ENCODE data around the gene CCDC182.

Gene CCDC182

DNA sequence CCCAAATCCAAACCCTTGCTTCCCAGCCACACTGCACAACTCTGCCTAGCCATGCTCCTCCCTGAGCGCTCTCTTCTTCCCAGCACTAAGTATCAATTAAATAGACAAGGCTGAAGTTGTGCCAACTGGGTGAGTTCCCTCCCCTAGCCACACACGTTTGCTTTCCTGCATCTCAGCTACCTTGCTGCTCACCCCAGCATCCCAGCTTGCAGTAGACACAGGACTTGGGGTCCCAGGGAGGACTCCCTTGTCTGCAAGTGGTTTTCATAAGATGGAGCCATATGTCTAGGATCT is 4.9 kb downstream of the CCDC182 start:
- Histone ChIP-seq H3K9ac (no peak overlapping the region), H3K4me2 (no peak overlapping the region), H4K20me1 (ENCODE audit: insufficient read depth) (no peaks in the 10 kb centered on the region), H3K4me3 (IDR thresholded peaks at IDR 0.05; ENCODE audit: insufficient read depth, low read depth, low read length) (no peak overlapping the region), H2AFZ (ENCODE audit: low read depth) (peak overlapping the region; percentile 5; the same call in 1 of the 2 replicates), H3K27me3 (ENCODE audit: insufficient read depth, low read depth) (no peaks in the 10 kb centered on the region), H3K36me3 (ENCODE audit: insufficient read depth) (no peaks in the 10 kb centered on the region), H3K27ac (no peak overlapping the region), H3K4me1 (ENCODE audit: low read depth, poor library complexity, severe bottlenecking) (peaks cover 12% of the 10 kb centered on the region), H3K79me2 (ENCODE audit: insufficient read depth, low read depth) (no peaks in the 10 kb centered on the region)
- TF ChIP-seq, protein P1, sequence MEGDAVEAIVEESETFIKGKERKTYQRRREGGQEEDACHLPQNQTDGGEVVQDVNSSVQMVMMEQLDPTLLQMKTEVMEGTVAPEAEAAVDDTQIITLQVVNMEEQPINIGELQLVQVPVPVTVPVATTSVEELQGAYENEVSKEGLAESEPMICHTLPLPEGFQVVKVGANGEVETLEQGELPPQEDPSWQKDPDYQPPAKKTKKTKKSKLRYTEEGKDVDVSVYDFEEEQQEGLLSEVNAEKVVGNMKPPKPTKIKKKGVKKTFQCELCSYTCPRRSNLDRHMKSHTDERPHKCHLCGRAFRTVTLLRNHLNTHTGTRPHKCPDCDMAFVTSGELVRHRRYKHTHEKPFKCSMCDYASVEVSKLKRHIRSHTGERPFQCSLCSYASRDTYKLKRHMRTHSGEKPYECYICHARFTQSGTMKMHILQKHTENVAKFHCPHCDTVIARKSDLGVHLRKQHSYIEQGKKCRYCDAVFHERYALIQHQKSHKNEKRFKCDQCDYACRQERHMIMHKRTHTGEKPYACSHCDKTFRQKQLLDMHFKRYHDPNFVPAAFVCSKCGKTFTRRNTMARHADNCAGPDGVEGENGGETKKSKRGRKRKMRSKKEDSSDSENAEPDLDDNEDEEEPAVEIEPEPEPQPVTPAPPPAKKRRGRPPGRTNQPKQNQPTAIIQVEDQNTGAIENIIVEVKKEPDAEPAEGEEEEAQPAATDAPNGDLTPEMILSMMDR (conservative IDR thresholded peaks at IDR 0.05; ENCODE audit: low read depth, low read length) = peak; percentile 58

DNA sequence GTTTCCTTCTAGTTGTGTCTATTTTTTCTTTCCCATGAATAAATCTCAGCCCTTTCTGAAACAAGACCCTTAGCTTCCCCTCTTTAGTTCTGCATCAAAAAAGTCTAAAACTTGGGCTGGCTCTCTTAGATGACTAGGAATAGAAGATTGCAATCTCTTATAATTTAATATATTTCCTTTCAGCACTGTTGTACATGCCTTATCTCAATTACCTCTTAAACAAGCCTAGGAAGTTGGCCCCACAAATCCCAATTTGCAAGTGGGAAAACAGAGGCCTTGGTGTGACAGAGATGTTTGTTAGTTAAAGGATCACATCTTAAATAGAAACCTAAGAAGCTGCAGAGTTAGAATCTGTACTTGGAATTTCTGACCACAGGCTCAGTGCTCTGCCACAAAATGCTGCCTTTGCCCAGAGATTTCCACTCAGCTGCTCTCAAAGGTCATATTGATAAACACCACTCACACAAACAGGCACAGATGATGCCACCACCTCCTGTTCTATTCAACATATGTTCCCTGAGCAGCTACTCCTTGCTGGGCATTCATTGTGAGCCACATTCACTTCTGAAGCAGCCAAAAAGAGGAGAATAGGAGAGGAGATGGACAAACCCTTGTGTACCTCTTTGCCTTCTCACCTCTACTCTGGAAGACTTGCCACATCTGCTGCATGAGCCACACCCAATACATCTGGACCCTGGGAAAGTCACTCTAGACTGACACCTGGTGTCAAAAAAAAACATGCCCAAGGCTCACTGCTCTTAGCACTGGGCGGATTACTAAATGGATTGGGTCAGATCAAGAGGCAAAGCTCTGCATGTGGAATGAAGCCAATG is 5.5 kb downstream of the CCDC182 start:
- no peak overlapping the region for H3K4me3 ChIP-seq (IDR thresholded peaks at IDR 0.05; ENCODE audit: insufficient read depth, low read depth, low read length)
- H3K27me3 ChIP-seq (ENCODE audit: insufficient read depth, low read depth) = no peaks in the 10 kb centered on the region
- H3K27ac ChIP-seq = no peak overlapping the region
- no peaks in the 10 kb centered on the region for H4K20me1 ChIP-seq (ENCODE audit: insufficient read depth)
- H3K4me1 ChIP-seq (ENCODE audit: low read depth, poor library complexity, severe bottlenecking) = peaks cover 12% of the 10 kb centered on the region
- no peaks in the 10 kb centered on the region for H3K36me3 ChIP-seq (ENCODE audit: insufficient read depth)
- no peaks in the 10 kb centered on the region for H3K79me2 ChIP-seq (ENCODE audit: insufficient read depth, low read depth)
- H3K9ac ChIP-seq = no peak overlapping the region
- H3K4me2 ChIP-seq = no peak overlapping the region
- TF ChIP-seq, protein P1 (conservative IDR thresholded peaks at IDR 0.05; ENCODE audit: low read depth, low read length) = peak; percentile 90
- H2AFZ ChIP-seq (ENCODE audit: low read depth) = peak overlapping the region; percentile 5; the same call in 1 of the 2 replicates

GRCh38 chr17:57737450-57737849 is 7.6 kb downstream of the CCDC182 start:
- H3K27me3 ChIP-seq (ENCODE audit: insufficient read depth, low read depth) = no peaks in the 10 kb centered on the region
- TF ChIP-seq, protein P1 (conservative IDR thresholded peaks at IDR 0.05; ENCODE audit: low read depth, low read length) = no peak
- H3K4me3 ChIP-seq (IDR thresholded peaks at IDR 0.05; ENCODE audit: insufficient read depth, low read depth, low read length) = no peak overlapping the region
- H3K27ac ChIP-seq = no peak overlapping the region
- no peaks in the 10 kb centered on the region for H3K36me3 ChIP-seq (ENCODE audit: insufficient read depth)
- no peak overlapping the region for H3K9ac ChIP-seq
- H3K4me2 ChIP-seq = no peak overlapping the region
- H3K4me1 ChIP-seq (ENCODE audit: low read depth, poor library complexity, severe bottlenecking) = peaks cover 12% of the 10 kb centered on the region
- no peak overlapping the region for H2AFZ ChIP-seq (ENCODE audit: low read depth)
- no peaks in the 10 kb centered on the region for H4K20me1 ChIP-seq (ENCODE audit: insufficient read depth)
- H3K79me2 ChIP-seq (ENCODE audit: insufficient read depth, low read depth) = no peaks in the 10 kb centered on the region

GRCh38 chr17:57735707-57736106 is 9.4 kb downstream of the CCDC182 start:
- Histone ChIP-seq H3K4me2 (no peak overlapping the region), H3K4me3 (IDR thresholded peaks at IDR 0.05; ENCODE audit: insufficient read depth, low read depth, low read length) (no peak overlapping the region), H2AFZ (ENCODE audit: low read depth) (no peak overlapping the region)

More at GRCh38 chr17:57735707-57736106, 9.4 kb downstream of the CCDC182 start:
- no peak overlapping the region for H3K9ac ChIP-seq
- TF ChIP-seq, protein P1 (conservative IDR thresholded peaks at IDR 0.05; ENCODE audit: low read depth, low read length) = peak; percentile 47
- no peaks in the 10 kb centered on the region for H3K36me3 ChIP-seq (ENCODE audit: insufficient read depth)
- H4K20me1 ChIP-seq (ENCODE audit: insufficient read depth) = no peaks in the 10 kb centered on the region
- H3K27me3 ChIP-seq (ENCODE audit: insufficient read depth, low read depth) = no peaks in the 10 kb centered on the region
- no peaks in the 10 kb centered on the region for H3K79me2 ChIP-seq (ENCODE audit: insufficient read depth, low read depth)
- peaks cover 12% of the 10 kb centered on the region for H3K4me1 ChIP-seq (ENCODE audit: low read depth, poor library complexity, severe bottlenecking)
- H3K27ac ChIP-seq = no peak overlapping the region

Data from KMS-11 (cell line).